Sigmoid colon (tissue), 7 donors: ENCODE measurements around the gene CCDC148. TPM values are rescaled to one million over a fixed set of nuclear protein-coding genes. Genes with fewer than 3 reads are reported as not detected.

Experiments used
- DNase-seq: peaks from one replicate; pipeline ENCODE4 v3.0.0-alpha.2; 2019
- H3K27ac ChIP-seq, 4 donors: fragments of 200-600 bp; sonication (generic); one replicate each; pipeline ENCODE4 v1.5.1; 2016 to 2019; ENCODE audit warnings: mild to moderate bottlenecking in 1 of 4
- H3K27me3 ChIP-seq, 3 donors: fragments of 200-600 bp; sonication (generic); one replicate each; pipeline ENCODE4 v1.5.1; 2019; ENCODE audit warnings: mild to moderate bottlenecking in 1 of 3
- H3K36me3 ChIP-seq, 4 donors: fragments of 200-600 bp; sonication (generic); one replicate each; pipeline ENCODE4 v1.5.1; 2016 to 2019
- H3K4me1 ChIP-seq, 4 donors: fragments of 200-600 bp; sonication (generic); one replicate each; pipeline ENCODE4 v1.5.1; 2017 to 2019
- H3K4me3 ChIP-seq, 4 donors: fragments of 200-600 bp; sonication (generic); one replicate each; pipeline ENCODE4 v1.5.1; 2017 to 2019; ENCODE audit warnings: mild to moderate bottlenecking in 2 of 4, moderate library complexity in 1 of 4
- H3K9me3 ChIP-seq, 4 donors: fragments of 200-600 bp in 3 of 4; sonication (generic) in 3 of 4; one replicate each; pipeline versions ENCODE4 v1.5.1 to v1.6.1; 2013 to 2019
- EP300 ChIP-seq, 4 donors: sonication (generic); formaldehyde crosslinking; IDR thresholded peaks; one replicate each; pipeline ENCODE4 v1.6.1; 2017; ENCODE audit warnings: antibody characterized with exemption in 4 of 4
- POLR2A ChIP-seq, 2 donors: fragments of 450-650 bp; IDR thresholded peaks; one replicate each; pipeline ENCODE4 v1.6.1; 2016; ENCODE audit warnings: antibody characterized with exemption in 2 of 2, mild to moderate bottlenecking in 2 of 2, moderate library complexity in 2 of 2
- POLR2AphosphoS5 ChIP-seq, 4 donors: sonication (generic); formaldehyde crosslinking; IDR thresholded peaks; one replicate each; pipeline ENCODE4 v1.6.1; 2017; ENCODE audit warnings: antibody characterized with exemption in 4 of 4
- WGBS, 2 donors: extraction: QIAGEN DNeasy Blood & Tissue Kit; methylation state at CpG; one replicate each; pipeline ENCODE4 v1.1.7; 2013; 5-methylcytosine and 5-hydroxymethylcytosine counted together
- intact Hi-C: fragments of 100-400 bp; cut with DNase I; formaldehyde crosslinking; loops from one replicate; pipeline ENCODE4 v1.15.1; 2023
- polyA plus RNA-seq, 3 donors: library from polyadenylated mRNA; stranded (reverse); fragments of 200-250 nt; gene quantifications; one replicate each; pipeline ENCODE4 v1.2.3, GENCODE V29; 2013
- total RNA-seq, 4 donors: library from RNA; depleted of rRNA; stranded (reverse); fragments of >200 nt; gene quantifications; one replicate each; pipeline ENCODE4 v1.1.0, GENCODE V29; 2016
- TF ChIP-seq, protein P1 (sequence below), 4 experiments: fragments of 450-650 bp in 3 of 4; fragments of 200-600 bp in 1 of 4; IDR thresholded peaks; one replicate each; pipeline ENCODE4 v1.5.1; 2016 to 2019; ENCODE audit warnings: antibody characterized with exemption in 4 of 4, mild to moderate bottlenecking in 3 of 4, moderate library complexity in 2 of 4
- donor health status: healthy with polysubstance abuse.
- donor health status: Bipolar disorder and iron deficiency.
- donor health status: healthy.

Gene CCDC148
- total and polyA plus RNA-seq, 7 donors: 0.23 to 0.83 (median 0.36) TPM; not detected in 4

DNA sequence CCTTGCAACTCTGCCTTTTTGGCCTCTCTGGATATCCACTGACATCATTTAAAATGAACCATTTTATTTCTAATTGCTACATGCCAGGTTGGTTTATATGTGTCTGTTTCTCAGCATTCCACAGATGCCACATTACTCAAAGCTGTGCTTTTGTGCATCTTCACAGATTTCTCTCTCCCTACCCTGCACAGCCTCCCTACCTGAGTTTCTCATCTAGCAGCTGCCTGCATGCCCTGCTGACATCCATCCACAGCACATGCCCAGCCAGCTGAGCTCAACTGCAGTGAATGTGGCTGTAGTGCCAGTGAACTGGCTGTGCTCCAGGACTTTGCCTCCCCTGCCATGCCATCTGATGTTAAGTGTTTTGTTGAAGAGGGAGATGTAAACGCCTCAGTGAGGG lies 44.7 kb upstream of the CCDC148 start:
- intact Hi-C loops: no loop called here
- 25 to 75% methylated on average over 1 of the region's 1 CpG for WGBS, 2 donors
- H3K9me3 ChIP-seq: no peaks in the 10 kb centered on the region
- H3K36me3 ChIP-seq: no peaks in the 10 kb centered on the region
- H3K27ac ChIP-seq: peak overlapping the region in 2 of 4 donors; percentile 17 to 62
- no peak overlapping the region for H3K4me3 ChIP-seq
- H3K27me3 ChIP-seq: no peaks in the 10 kb centered on the region
- H3K4me1 ChIP-seq: peaks cover 0 to 39% (median 29%) of the 10 kb centered on the region in 4 donors
- peak; percentile 59 for DNase-seq
- TF ChIP-seq EP300 (IDR thresholded peaks at IDR 0.05) (no peak), POLR2AphosphoS5 (IDR thresholded peaks at IDR 0.05) (no peak), POLR2A (IDR thresholded peaks at IDR 0.05) (no peak)
- TF ChIP-seq, protein P1, sequence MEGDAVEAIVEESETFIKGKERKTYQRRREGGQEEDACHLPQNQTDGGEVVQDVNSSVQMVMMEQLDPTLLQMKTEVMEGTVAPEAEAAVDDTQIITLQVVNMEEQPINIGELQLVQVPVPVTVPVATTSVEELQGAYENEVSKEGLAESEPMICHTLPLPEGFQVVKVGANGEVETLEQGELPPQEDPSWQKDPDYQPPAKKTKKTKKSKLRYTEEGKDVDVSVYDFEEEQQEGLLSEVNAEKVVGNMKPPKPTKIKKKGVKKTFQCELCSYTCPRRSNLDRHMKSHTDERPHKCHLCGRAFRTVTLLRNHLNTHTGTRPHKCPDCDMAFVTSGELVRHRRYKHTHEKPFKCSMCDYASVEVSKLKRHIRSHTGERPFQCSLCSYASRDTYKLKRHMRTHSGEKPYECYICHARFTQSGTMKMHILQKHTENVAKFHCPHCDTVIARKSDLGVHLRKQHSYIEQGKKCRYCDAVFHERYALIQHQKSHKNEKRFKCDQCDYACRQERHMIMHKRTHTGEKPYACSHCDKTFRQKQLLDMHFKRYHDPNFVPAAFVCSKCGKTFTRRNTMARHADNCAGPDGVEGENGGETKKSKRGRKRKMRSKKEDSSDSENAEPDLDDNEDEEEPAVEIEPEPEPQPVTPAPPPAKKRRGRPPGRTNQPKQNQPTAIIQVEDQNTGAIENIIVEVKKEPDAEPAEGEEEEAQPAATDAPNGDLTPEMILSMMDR (IDR thresholded peaks at IDR 0.05): no peak

DNA sequence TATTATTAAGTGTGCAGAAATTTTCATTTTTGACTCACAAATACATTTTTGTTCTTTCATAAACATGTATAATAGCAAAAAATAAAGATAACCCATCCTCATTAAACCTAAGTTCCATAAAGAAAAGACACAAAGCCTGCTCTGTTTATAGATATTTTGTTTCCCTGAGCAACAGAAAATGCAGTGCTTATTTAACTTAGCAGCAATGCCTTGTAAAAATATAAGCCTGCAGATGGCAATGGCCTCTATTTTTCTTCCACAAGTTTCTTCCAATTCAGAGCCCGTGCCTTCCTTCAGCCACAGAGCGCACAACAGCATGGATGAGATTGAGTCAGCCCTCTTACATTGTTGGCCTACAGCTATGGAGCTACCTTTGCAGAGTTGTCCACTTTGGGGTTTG lies 43.8 kb upstream of the CCDC148 start:
- no peak for TF ChIP-seq EP300 (IDR thresholded peaks at IDR 0.05)
- TF ChIP-seq, protein P1 (IDR thresholded peaks at IDR 0.05): no peak
- no peak for TF ChIP-seq POLR2AphosphoS5 (IDR thresholded peaks at IDR 0.05)
- TF ChIP-seq POLR2A (IDR thresholded peaks at IDR 0.05): no peak
- Histone ChIP-seq H3K9me3 (no peaks in the 10 kb centered on the region), H3K36me3 (no peaks in the 10 kb centered on the region), H3K27me3 (no peaks in the 10 kb centered on the region), H3K27ac (peak overlapping the region in 2 of 4 donors; percentile 17 to 62), H3K4me3 (no peak overlapping the region), H3K4me1 (peaks cover 0 to 39% (median 29%) of the 10 kb centered on the region in 4 donors)
- DNase-seq: no peak
- intact Hi-C loops: no loop called here
- WGBS, 2 donors: 87 to 89% methylated on average over 2 of the region's 2 CpGs

DNA sequence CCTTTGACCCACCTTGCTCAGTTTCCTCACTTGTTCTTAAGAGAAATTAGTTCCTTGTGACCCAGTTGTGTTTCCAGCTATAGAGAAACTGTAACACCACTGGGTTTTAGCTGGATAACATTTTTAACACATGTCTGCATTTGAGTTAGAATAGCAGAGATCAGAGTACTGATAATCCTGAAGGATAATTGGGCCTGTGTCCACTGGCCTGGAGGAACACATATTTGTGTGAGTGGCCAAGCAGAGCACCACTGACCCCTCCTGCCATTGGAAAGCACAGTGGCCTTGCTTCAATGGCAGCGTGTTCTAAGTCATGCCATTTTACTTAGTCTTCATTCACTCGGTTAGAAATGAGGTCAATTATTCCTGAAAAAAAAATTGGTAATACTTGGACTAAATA lies 42.8 kb upstream of the CCDC148 start:
- Histone ChIP-seq H3K4me3 (no peak overlapping the region), H3K27ac (peak overlapping the region in 1 of 4 donors; percentile 62), H3K27me3 (no peaks in the 10 kb centered on the region), H3K4me1 (peaks cover 0 to 39% (median 29%) of the 10 kb centered on the region in 4 donors), H3K36me3 (no peaks in the 10 kb centered on the region), H3K9me3 (no peaks in the 10 kb centered on the region)
- 93 to 95% methylated on average over 2 of the region's 2 CpGs for WGBS, 2 donors
- TF ChIP-seq POLR2AphosphoS5 (IDR thresholded peaks at IDR 0.05): no peak
- no peak for TF ChIP-seq EP300 (IDR thresholded peaks at IDR 0.05)
- no peak for TF ChIP-seq POLR2A (IDR thresholded peaks at IDR 0.05)
- TF ChIP-seq, protein P1 (IDR thresholded peaks at IDR 0.05): no peak
- DNase-seq: no peak
- intact Hi-C loops: no loop called here

DNA sequence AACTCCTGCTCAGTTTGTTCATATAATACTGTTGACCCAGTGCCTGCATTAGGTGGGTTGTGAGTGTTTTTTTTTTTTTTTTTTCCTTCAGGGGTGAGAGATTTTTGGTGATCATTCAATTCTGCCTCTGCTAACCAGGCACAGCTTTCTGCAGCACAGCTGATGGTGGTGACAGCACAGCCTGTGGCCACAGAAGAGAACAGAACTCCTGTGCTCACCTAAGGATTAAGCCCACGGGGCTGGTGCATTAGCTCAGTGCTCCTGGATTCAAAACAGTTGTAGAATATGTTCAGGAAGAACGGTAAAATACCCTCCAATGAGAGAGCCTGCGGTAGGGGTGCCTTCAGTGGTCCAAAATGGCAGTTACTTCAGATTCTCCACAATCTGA lies 42.2 kb upstream of the CCDC148 start:
- Histone ChIP-seq H3K4me3 (no peak overlapping the region), H3K4me1 (peaks cover 0 to 39% (median 29%) of the 10 kb centered on the region in 4 donors), H3K36me3 (no peaks in the 10 kb centered on the region), H3K9me3 (no peaks in the 10 kb centered on the region), H3K27ac (peak overlapping the region in 1 of 4 donors; percentile 62), H3K27me3 (no peaks in the 10 kb centered on the region)
- WGBS, 2 donors: 95 to 96% methylated on average over 3 of the region's 3 CpGs
- no peak for DNase-seq
- TF ChIP-seq POLR2A (IDR thresholded peaks at IDR 0.05): no peak
- no peak for TF ChIP-seq EP300 (IDR thresholded peaks at IDR 0.05)
- TF ChIP-seq POLR2AphosphoS5 (IDR thresholded peaks at IDR 0.05): no peak
- TF ChIP-seq, protein P1 (IDR thresholded peaks at IDR 0.05): no peak
- intact Hi-C loops: no loop called here
